Ovary (tissue), 9 donors: ENCODE data around the gene DIP2C. TPM values are rescaled to one million over a fixed set of nuclear protein-coding genes. Genes with fewer than 3 reads are reported as not detected.
"Not testable (repeated sequence)": the region's sequence is repeated elsewhere in the genome, so short reads cannot be mapped to it uniquely, and the experiment has no call there.

ENCODE experiments used
- DNase-seq, 5 donors: peaks; one replicate each; pipeline ENCODE4 v3.0.0-alpha.2; 2019 to 2020
- H3K27ac ChIP-seq, 2 donors: fragments of 200-600 bp; one replicate each; pipeline versions ENCODE4 v1.5.1 to v1.8.0; 2019 to 2022
- H3K27me3 ChIP-seq: fragments of 200-600 bp; one replicate; pipeline ENCODE4 v1.8.0; 2022
- H3K36me3 ChIP-seq: fragments of 200-600 bp; sonication (generic); one replicate; pipeline ENCODE4 v1.5.1; 2019
- H3K4me1 ChIP-seq: one replicate; pipeline ENCODE4 v1.8.1; 2013; ENCODE audit warnings: mild to moderate bottlenecking, moderate library complexity; ENCODE audit not compliant: insufficient read depth
- H3K4me3 ChIP-seq: fragments of 200-600 bp; sonication (generic); one replicate; pipeline ENCODE4 v1.5.1; 2017
- H3K9me3 ChIP-seq, 2 donors: fragments of 200-600 bp in 1 of 2; sonication (generic) in 1 of 2; one replicate each; pipeline versions ENCODE4 v1.5.1 to v1.8.1; 2013 to 2019; ENCODE audit warnings: mild to moderate bottlenecking in 1 of 2, moderate library complexity in 1 of 2
- EP300 ChIP-seq: sonication (generic); formaldehyde crosslinking; IDR thresholded peaks from one replicate; pipeline ENCODE4 v1.6.1; 2017; ENCODE audit warnings: antibody characterized with exemption
- POLR2A ChIP-seq: fragments of 450-650 bp; IDR thresholded peaks from one replicate; pipeline ENCODE4 v1.6.1; 2017; ENCODE audit warnings: antibody characterized with exemption, mild to moderate bottlenecking, moderate library complexity
- WGBS, 3 donors: extraction: QIAGEN DNeasy Blood & Tissue Kit in 1 of 3; methylation state at CpG; one replicate each; pipeline versions ENCODE4 v1.1.5 to v1.1.7; 2013 to 2017; 5-methylcytosine and 5-hydroxymethylcytosine counted together
- intact Hi-C, 4 donors: fragments of 100-400 bp; cut with DNase I; formaldehyde crosslinking; loops; one replicate each; pipeline versions ENCODE4 v1.11.0 to v1.15.1; 2022 to 2023
- polyA plus RNA-seq, 2 donors: library from polyadenylated mRNA; stranded (reverse); fragments of 200-250 nt in 1 of 2; fragments of 350-450 nt in 1 of 2; fragmentation: Illumina TruSeq in 1 of 2; extraction: RNeasy Lipid Tissue Mini Kit (QIAGEN cat#74804) in 1 of 2; gene quantifications; one replicate each; pipeline ENCODE4 v1.2.3, GENCODE V29; 2013 to 2014
- total RNA-seq, 7 donors: library from RNA; depleted of rRNA in 2 of 7; stranded (reverse); fragments of >200 nt in 2 of 7; fragmentation: NEBNext Ultra II Directional in 3 of 7; extraction: Animal tissue kit (Norgen Biotek cat#: 25700) in 3 of 7; gene quantifications; one replicate each; pipeline versions ENCODE4 v1.1.0 to v1.2.4, GENCODE V29; 2016 to 2023
- TF ChIP-seq, protein P1 (sequence below), 3 donors: fragments of 450-650 bp in 2 of 3; fragments of 200-600 bp in 1 of 3; IDR thresholded peaks; one replicate each; pipeline versions ENCODE4 v1.5.1 to v1.8.0; 2016 to 2022; ENCODE audit warnings: antibody characterized with exemption in 3 of 3, mild to moderate bottlenecking in 1 of 3
- donor health status: DM: no; HTN: no; CAD: no; lungs with moderate emphysema.
- donor health status: DM: no; HTN: no; CAD: no.
- donor health status: Bipolar disorder and iron deficiency.
- donor health status: DM: yes; HTN: yes; CAD: no.
- donor health status: DM: no; HTN: no; CAD: no.
- donor health status: DM: yes; HTN: yes; CAD: no.

The DIP2C gene
- total and polyA plus RNA-seq, 9 donors: 10.1 to 29.4 (median 22.2) TPM

- Histone ChIP-seq H3K36me3 (no peaks in the 10 kb centered on the region), H3K27me3 (no peaks in the 10 kb centered on the region), H3K9me3 (no peaks in the 10 kb centered on the region), H3K4me3 (no peak overlapping the region), H3K4me1 (no peaks in the 10 kb centered on the region), H3K27ac (no peak overlapping the region)
- DNase-seq: no peak
- intact Hi-C loops: no loop called here
- TF ChIP-seq, protein P1, sequence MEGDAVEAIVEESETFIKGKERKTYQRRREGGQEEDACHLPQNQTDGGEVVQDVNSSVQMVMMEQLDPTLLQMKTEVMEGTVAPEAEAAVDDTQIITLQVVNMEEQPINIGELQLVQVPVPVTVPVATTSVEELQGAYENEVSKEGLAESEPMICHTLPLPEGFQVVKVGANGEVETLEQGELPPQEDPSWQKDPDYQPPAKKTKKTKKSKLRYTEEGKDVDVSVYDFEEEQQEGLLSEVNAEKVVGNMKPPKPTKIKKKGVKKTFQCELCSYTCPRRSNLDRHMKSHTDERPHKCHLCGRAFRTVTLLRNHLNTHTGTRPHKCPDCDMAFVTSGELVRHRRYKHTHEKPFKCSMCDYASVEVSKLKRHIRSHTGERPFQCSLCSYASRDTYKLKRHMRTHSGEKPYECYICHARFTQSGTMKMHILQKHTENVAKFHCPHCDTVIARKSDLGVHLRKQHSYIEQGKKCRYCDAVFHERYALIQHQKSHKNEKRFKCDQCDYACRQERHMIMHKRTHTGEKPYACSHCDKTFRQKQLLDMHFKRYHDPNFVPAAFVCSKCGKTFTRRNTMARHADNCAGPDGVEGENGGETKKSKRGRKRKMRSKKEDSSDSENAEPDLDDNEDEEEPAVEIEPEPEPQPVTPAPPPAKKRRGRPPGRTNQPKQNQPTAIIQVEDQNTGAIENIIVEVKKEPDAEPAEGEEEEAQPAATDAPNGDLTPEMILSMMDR (IDR thresholded peaks at IDR 0.05): no peak
- WGBS, 3 donors: 78 to 89% (median 89%) methylated on average over 19 of the region's 19 CpGs
Observed at GRCh38 chr10:436013-436697, 253.3 kb downstream of the DIP2C start.

- no peaks in the 10 kb centered on the region for H3K27me3 ChIP-seq
- intact Hi-C loops: no loop called here
- no peaks in the 10 kb centered on the region for H3K9me3 ChIP-seq
- H3K27ac ChIP-seq: no peak overlapping the region
- H3K4me1 ChIP-seq: no peaks in the 10 kb centered on the region
- 81 to 91% (median 90%) methylated on average over 3 of the region's 3 CpGs for WGBS, 3 donors
- no peak for DNase-seq
- H3K36me3 ChIP-seq: no peaks in the 10 kb centered on the region
- TF ChIP-seq EP300: no peak
- no peak for TF ChIP-seq POLR2A
- TF ChIP-seq, protein P1 (IDR thresholded peaks at IDR 0.05): no peak
- no peak overlapping the region for H3K4me3 ChIP-seq
Observed at GRCh38 chr10:435397-435796, 254.1 kb downstream of the DIP2C start.

DNA sequence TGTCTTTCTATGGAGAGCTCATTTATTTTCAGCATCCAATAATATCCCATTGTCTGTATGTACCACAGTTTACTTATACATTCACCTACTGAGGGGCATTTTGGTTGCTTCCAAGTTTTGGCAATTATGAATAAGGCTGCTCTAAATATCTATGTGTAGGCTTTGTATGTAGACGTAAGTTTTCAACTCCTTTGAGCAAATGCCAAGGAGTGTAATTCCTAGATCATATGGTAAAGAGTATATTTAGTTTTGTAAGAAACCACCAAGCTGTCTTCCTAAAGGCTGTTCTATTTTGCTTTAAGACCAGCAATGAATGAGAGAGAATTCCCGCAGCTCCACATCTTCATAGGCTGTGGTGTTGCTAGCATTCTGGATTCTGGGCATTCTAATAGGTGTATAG is 259.8 kb downstream of the DIP2C start:
- Histone ChIP-seq H3K9me3 (no peaks in the 10 kb centered on the region), H3K27me3 (no peaks in the 10 kb centered on the region), H3K36me3 (no peaks in the 10 kb centered on the region), H3K27ac (no peak overlapping the region), H3K4me1 (no peaks in the 10 kb centered on the region), H3K4me3 (no peak overlapping the region)
- DNase-seq: no peak
- 95 to 98% (median 97%) methylated on average over 2 of the region's 2 CpGs for WGBS, 3 donors
- TF ChIP-seq POLR2A (no peak), EP300 (no peak)
- TF ChIP-seq, protein P1 (IDR thresholded peaks at IDR 0.05): no peak
- intact Hi-C loops: no loop called here

GRCh38 chr10:427761-428519 is 261.5 kb downstream of the DIP2C start:
- TF ChIP-seq, protein P1 (IDR thresholded peaks at IDR 0.05): no peak
- TF ChIP-seq EP300 (no peak), POLR2A (no peak)
- no peak for DNase-seq
- H3K4me1 ChIP-seq: no peaks in the 10 kb centered on the region

DNA sequence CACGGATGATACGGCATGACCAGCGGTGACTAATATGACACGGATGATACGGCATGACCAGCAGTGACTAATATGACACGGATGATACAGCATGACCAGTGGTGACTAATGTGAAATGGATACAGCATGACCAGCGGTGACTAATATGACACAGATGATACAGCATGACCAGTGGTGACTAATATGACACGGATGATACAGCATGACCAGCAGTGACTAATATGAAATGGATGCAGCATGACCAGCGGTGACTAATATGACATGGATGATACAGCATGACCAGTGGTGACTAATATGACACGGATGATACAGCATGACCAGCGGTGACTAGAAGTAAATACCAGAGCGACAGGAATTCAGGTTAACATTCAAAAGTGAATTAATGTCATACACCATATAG is 264.1 kb downstream of the DIP2C start:
- H3K27ac ChIP-seq, intact Hi-C loops: not testable (repeated sequence)

More at GRCh38 chr10:427761-428519, 261.5 kb downstream of the DIP2C start:
- H3K4me3 ChIP-seq: no peak overlapping the region
- H3K9me3 ChIP-seq: no peaks in the 10 kb centered on the region
- H3K27ac ChIP-seq: no peak overlapping the region
- 85 to 87% (median 87%) methylated on average over 9 of the region's 9 CpGs for WGBS, 3 donors
- H3K27me3 ChIP-seq: no peaks in the 10 kb centered on the region
- intact Hi-C loops: no loop called here
- H3K36me3 ChIP-seq: no peaks in the 10 kb centered on the region

GRCh38 chr10:424724-425123 is 264.7 kb downstream of the DIP2C start:
- intact Hi-C loops, H3K9me3 ChIP-seq: not testable (repeated sequence)

More for the DNA sequence above, 264.1 kb downstream of the DIP2C start:
- 96 to 99% (median 98%) methylated on average over 12 of the region's 12 CpGs for WGBS, 3 donors
- DNase-seq, H3K9me3 ChIP-seq, H3K4me1 ChIP-seq, H3K36me3 ChIP-seq, H3K27me3 ChIP-seq, H3K4me3 ChIP-seq: not testable (repeated sequence)

More at GRCh38 chr10:424724-425123, 264.7 kb downstream of the DIP2C start:
- WGBS, 3 donors: 83 to 95% (median 94%) methylated on average over 9 to 11 of the region's 11 CpGs
- not testable (repeated sequence) for H3K27me3 ChIP-seq, H3K27ac ChIP-seq, H3K4me3 ChIP-seq, DNase-seq, H3K4me1 ChIP-seq, H3K36me3 ChIP-seq
